Bronchial epithelial cell (primary cell): ENCODE results near the gene DNAJB4. TPM values are rescaled to one million over a fixed set of nuclear protein-coding genes. Genes with fewer than 3 reads are reported as not detected.
A peak's percentile ranks its signal among the peaks of the same experiment; 100 is the strongest.

ENCODE experiments used
- DNase-seq: peaks from one replicate; pipeline ENCODE4 v3.0.0-alpha.2; 2010; ENCODE audit warnings: low read depth
- FAIRE-seq: peaks from 2 replicates; lab custom pipeline; 2011; peaks lifted over from hg19 to GRCh38; lab: Jason Lieb, UNC
- H3K27me3 ChIP-seq: 2 replicates; pipeline ENCODE4 v1.5.1; 2011; ENCODE audit warnings: low read length; ENCODE audit not compliant: control insufficient read depth, insufficient read depth
- H3K36me3 ChIP-seq: 2 replicates; pipeline ENCODE4 v1.5.1; 2011; ENCODE audit warnings: low read length; ENCODE audit not compliant: control insufficient read depth, insufficient read depth
- H3K4me3 ChIP-seq: 2 replicates; pipeline ENCODE4 v1.5.1; 2011; ENCODE audit warnings: mild to moderate bottlenecking, low read depth, low read length, control low read depth
- total RNA-seq: library from RNA; depleted of rRNA; stranded (reverse); fragments of >200 nt; gene quantifications from 2 replicates; pipeline ENCODE4 v1.2.1, GENCODE V29; 2014
- TF ChIP-seq, protein P1 (sequence below): IDR thresholded peaks from 2 replicates; pipeline ENCODE4 v1.5.1; 2011; ENCODE audit warnings: mild to moderate bottlenecking, moderate library complexity, low read length, control low read depth, inconsistent platforms; ENCODE audit not compliant: insufficient read depth, severe bottlenecking

Gene DNAJB4
- 6.8 and 15.7 TPM in 2 replicates for total RNA-seq

DNA sequence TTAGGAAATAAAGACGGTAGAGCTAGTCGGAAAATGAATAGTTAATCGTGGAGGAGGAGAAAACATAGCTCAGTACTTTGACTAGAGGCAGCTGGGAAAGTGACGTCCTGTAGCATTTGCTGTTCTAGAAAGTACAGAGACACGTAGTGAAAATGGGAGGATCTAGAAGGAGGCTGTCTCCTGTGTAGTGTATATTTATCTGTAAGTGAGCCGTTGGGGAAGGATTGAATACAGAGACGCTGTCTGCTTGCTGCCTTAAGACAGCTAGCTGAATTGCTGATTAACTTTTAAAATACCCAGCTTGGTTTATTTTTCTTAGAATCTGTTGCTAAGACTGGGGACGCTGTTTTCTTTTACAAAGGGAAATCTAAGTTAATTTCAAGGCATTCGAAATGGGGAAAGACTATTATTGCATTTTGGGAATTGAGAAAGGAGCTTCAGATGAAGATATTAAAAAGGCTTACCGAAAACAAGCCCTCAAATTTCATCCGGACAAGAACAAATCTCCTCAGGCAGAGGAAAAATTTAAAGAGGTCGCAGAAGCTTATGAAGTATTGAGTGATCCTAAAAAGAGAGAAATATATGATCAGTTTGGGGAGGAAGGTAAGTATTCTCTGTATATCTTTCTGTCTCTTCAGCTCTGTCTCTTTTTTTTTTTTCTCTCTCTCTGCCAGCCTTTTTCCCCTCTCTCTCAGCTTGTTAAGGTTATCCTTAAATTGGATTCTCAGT is at the start of gene DNAJB4:
DNAJB4 (plus strand) TSS at position 221 of the 729 bp plus-strand sequence; CDS start at position 393, 172 bp downstream.
- TF ChIP-seq, protein P1, sequence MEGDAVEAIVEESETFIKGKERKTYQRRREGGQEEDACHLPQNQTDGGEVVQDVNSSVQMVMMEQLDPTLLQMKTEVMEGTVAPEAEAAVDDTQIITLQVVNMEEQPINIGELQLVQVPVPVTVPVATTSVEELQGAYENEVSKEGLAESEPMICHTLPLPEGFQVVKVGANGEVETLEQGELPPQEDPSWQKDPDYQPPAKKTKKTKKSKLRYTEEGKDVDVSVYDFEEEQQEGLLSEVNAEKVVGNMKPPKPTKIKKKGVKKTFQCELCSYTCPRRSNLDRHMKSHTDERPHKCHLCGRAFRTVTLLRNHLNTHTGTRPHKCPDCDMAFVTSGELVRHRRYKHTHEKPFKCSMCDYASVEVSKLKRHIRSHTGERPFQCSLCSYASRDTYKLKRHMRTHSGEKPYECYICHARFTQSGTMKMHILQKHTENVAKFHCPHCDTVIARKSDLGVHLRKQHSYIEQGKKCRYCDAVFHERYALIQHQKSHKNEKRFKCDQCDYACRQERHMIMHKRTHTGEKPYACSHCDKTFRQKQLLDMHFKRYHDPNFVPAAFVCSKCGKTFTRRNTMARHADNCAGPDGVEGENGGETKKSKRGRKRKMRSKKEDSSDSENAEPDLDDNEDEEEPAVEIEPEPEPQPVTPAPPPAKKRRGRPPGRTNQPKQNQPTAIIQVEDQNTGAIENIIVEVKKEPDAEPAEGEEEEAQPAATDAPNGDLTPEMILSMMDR = no peak
- no peaks in the 10 kb centered on the region for H3K27me3 ChIP-seq
- peak within 1 kb of the TSS; percentile 45 for H3K4me3 ChIP-seq
- H3K36me3 ChIP-seq = no peaks in the 10 kb centered on the region
- DNase-seq (peak; percentile 98), FAIRE-seq (no peak)

DNA sequence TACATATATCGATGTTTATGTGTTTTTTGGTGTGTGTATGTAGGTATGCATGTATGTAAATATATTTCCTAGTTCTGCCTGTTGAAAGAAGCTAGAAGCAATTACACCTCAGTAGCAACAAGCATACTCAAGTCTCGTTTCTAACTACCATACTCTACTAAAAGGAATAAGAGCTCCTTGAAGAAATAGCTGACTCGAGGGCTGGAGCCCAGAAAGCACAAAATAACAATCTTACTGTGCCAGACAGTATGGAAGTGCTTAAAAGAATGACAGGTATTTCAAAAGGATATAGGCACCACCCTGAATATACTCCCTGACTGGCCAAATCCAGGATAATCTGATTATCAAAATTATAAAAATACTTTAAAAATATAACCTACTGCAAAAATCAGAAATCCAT is 49.0 kb upstream of the DNAJB4 start:
- Histone ChIP-seq H3K4me3 (no peak overlapping the region), H3K27me3 (no peaks in the 10 kb centered on the region), H3K36me3 (peaks cover 20% of the 10 kb centered on the region)
- TF ChIP-seq, protein P1 = no peak
- FAIRE-seq = no peak
- no peak for DNase-seq

DNA sequence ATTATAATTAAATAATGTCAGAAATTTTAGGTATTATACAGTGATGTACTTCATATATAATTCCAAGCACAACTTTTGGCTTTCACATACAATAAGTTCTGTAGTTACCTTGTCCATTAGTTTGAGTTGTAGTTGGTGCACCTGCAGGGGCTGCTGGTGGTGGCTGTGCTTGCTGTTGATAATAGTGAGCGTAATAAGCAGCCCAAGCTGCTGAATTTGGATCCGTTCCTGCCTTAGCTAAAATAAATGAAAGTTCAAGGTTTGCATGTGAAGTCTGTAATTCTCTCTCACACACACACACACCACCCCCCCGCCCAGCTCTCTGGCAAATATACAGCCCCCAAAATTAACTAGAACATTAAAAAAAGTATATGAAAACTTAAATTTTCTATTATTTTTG is 48.3 kb upstream of the DNAJB4 start:
- TF ChIP-seq, protein P1 = no peak

DNA sequence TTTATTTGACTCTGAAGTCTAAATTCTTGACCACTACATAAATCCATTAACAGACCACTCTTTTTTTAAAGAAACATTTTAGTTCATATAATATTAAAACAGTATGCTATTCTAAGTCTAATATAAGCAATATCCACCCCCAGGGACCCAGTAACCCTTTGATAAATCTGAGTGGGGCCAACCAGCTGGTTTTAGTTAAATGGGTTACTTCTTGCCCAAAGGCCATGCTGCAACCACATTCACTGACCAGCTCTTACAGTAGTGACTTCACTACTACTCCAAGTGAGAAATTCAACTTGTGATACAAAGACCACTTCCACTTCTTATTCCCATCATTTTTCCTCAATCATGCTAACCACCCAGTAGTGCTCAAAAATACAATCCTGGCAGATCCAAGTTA is 46.3 kb upstream of the DNAJB4 start:
- Histone ChIP-seq H3K4me3 (no peak overlapping the region), H3K27me3 (no peaks in the 10 kb centered on the region), H3K36me3 (peaks cover 22% of the 10 kb centered on the region)
- TF ChIP-seq, protein P1 = no peak
- DNase-seq (no peak), FAIRE-seq (no peak)

More for the DNA sequence above, 48.3 kb upstream of the DNAJB4 start:
- FAIRE-seq = no peak
- Histone ChIP-seq H3K4me3 (no peak overlapping the region), H3K27me3 (no peaks in the 10 kb centered on the region), H3K36me3 (peaks cover 20% of the 10 kb centered on the region)
- no peak for DNase-seq

DNA sequence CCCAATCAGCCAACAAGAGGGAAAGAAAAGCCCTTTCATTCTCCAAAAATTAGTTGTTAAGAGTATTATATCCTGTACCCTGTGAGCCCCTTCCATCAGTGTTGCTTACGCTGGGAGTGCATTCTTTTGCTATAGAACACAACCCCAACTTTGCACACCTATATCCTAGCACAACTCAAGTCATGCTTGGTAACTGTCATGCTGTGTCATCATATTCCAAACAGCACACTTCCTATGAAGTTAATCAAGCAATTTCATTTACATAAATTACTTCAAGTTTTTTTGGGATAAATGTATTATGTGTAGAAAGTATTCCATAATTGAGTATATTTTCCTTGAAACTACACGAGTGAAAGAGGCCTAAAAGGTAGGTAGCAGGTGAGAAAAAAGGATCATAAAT is 45.9 kb upstream of the DNAJB4 start:
- Histone ChIP-seq H3K27me3 (no peaks in the 10 kb centered on the region), H3K36me3 (peaks cover 24% of the 10 kb centered on the region), H3K4me3 (no peak overlapping the region)
- DNase-seq (no peak), FAIRE-seq (no peak)
- TF ChIP-seq, protein P1 = no peak
